Epithelial cell of esophagus (primary cell): ENCODE results near the gene PDIA4.
A peak's percentile ranks its signal among the peaks of the same experiment; 100 is the strongest.

Experiments
- DNase-seq: peaks from one replicate; pipeline ENCODE4 v3.0.0; 2010; ENCODE audit warnings: low read depth
- H3K4me3 ChIP-seq: 2 replicates; pipeline ENCODE4 v1.5.1; 2011; ENCODE audit warnings: mild to moderate bottlenecking, low read length, control low read depth
- TF ChIP-seq, protein P1 (sequence below): IDR thresholded peaks from 2 replicates; pipeline ENCODE4 v1.5.1; 2011; ENCODE audit warnings: low read depth, mild to moderate bottlenecking, low read length, control low read depth, inconsistent platforms; ENCODE audit not compliant: insufficient read depth; ENCODE audit errors: missing control alignments

Gene PDIA4

GRCh38 chr7:149007611-149008010 lies 20.7 kb downstream of the PDIA4 start:
- no peak overlapping the region for H3K4me3 ChIP-seq
- DNase-seq: no peak
- TF ChIP-seq, protein P1, sequence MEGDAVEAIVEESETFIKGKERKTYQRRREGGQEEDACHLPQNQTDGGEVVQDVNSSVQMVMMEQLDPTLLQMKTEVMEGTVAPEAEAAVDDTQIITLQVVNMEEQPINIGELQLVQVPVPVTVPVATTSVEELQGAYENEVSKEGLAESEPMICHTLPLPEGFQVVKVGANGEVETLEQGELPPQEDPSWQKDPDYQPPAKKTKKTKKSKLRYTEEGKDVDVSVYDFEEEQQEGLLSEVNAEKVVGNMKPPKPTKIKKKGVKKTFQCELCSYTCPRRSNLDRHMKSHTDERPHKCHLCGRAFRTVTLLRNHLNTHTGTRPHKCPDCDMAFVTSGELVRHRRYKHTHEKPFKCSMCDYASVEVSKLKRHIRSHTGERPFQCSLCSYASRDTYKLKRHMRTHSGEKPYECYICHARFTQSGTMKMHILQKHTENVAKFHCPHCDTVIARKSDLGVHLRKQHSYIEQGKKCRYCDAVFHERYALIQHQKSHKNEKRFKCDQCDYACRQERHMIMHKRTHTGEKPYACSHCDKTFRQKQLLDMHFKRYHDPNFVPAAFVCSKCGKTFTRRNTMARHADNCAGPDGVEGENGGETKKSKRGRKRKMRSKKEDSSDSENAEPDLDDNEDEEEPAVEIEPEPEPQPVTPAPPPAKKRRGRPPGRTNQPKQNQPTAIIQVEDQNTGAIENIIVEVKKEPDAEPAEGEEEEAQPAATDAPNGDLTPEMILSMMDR: peak; percentile 2

- no peak overlapping the region for H3K4me3 ChIP-seq
- TF ChIP-seq, protein P1: no peak
- no peak for DNase-seq
Observed at GRCh38 chr7:149007146-149007545, 21.2 kb downstream of the PDIA4 start.

DNA sequence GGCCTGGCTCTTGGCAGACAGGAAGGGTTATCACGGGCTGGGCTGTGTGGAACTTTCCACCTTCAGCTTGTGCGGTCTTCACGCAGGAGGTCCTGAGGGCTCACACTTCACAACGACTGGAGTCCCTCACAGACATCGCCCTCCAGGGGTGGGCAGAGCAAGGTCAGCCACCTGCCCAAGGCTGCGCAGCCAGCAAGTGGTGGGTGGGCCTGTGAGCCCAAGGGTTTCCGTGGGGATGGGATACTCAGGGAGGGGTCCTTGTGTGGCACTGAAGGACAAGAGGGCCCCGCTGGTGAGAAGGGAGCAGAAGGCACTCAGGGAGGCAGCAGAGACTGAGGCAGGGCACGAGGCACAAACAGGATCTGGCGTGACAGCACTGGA lies 22.0 kb downstream of the PDIA4 start:
- DNase-seq: no peak
- no peak overlapping the region for H3K4me3 ChIP-seq
- TF ChIP-seq, protein P1: no peak

- H3K4me3 ChIP-seq: no peak overlapping the region
- TF ChIP-seq, protein P1: peak; percentile 72
- peak; percentile 66 for DNase-seq
Observed at GRCh38 chr7:149005427-149006344, 22.6 kb downstream of the PDIA4 start.

DNA sequence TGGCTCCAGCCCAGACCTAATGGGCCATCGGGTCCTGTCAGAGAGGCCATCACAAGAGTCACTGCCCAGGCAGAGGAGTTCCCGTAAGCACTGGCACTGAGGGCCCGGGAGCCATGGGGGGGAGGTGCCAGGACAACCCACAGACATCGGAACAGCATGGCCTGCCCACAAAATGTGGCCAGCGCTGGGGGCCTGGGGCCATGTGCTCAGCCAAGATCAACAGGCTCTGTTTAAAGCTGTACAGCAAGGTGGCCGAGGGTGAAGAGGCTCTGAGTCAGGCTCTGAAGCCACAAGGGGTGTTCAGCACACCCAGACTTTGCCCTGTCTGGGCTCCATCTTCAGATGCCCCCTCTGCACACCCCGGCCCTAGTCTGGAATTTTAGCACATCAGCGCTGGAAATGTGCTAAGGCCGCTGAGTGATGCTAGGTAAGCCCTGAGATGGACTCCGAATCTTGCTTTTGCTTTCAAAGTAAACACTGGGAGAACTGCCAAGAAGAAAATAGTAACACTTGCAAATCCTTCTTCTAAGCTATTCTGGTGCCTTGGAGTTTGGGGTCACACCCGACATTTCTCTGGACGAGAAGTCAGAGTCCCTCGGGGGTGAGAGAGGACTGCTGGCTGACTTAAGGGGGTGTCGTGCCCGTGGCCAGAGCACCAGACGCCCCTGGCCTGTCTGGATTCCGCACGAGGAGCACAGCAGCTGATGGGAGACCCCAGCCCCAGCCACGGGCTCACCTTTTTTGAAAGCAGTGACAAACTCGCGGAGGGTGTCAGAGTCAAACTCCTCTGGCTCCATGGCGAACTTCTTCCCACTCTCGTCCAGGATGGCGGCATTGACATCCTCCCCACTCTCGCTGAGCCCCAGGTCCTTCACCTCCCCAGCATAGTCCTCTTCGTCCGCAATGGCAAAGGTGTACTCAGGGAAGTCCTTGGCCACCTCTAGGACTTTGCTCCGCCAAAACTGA lies 23.6 kb downstream of the PDIA4 start:
- TF ChIP-seq, protein P1: no peak
- H3K4me3 ChIP-seq: no peak overlapping the region
- no peak for DNase-seq

- TF ChIP-seq, protein P1: no peak
- no peak overlapping the region for H3K4me3 ChIP-seq
- no peak for DNase-seq
Observed at GRCh38 chr7:149003560-149004305, 24.6 kb downstream of the PDIA4 start.
